Thyroid gland (tissue), 4 donors: ENCODE data around the gene TAF9B.

Experiments used
- POLR2A ChIP-seq, 2 donors: fragments of 450-650 bp; IDR thresholded peaks; one replicate each; pipeline ENCODE4 v1.6.1; 2017; ENCODE audit warnings: antibody characterized with exemption in 2 of 2, mild to moderate bottlenecking in 2 of 2, moderate library complexity in 1 of 2
- TF ChIP-seq, protein P1 (sequence below), 6 experiments: fragments of 200-600 bp in 3 of 6; fragments of 450-650 bp in 3 of 6; sonication (generic) in 3 of 6; IDR thresholded peaks; one replicate each; pipeline ENCODE4 v1.5.1; 2016 to 2019; ENCODE audit warnings: antibody characterized with exemption in 6 of 6, mild to moderate bottlenecking in 2 of 6, inconsistent platforms in 1 of 6, moderate library complexity in 1 of 6

DNA sequence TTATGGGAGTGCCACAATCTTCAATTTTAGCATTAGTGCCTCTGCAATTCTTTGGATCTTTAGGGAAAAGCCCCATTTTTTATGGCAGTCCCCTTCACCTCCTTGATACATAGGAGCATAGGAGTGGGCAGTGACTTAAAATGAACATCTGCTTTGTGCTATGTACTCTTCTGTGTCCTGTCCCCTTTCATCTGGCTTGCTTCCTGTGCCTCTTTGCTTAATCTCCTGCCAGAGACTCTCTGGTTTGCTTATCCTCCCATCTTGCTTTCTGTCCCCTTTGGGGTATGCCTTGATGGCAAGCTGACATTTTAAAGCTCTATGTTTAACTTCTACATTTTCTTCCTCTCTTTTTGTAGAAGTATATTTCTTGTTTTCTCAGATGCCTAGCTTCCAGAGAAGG lies 23.1 kb downstream of the TAF9B start:
- TF ChIP-seq, protein P1, sequence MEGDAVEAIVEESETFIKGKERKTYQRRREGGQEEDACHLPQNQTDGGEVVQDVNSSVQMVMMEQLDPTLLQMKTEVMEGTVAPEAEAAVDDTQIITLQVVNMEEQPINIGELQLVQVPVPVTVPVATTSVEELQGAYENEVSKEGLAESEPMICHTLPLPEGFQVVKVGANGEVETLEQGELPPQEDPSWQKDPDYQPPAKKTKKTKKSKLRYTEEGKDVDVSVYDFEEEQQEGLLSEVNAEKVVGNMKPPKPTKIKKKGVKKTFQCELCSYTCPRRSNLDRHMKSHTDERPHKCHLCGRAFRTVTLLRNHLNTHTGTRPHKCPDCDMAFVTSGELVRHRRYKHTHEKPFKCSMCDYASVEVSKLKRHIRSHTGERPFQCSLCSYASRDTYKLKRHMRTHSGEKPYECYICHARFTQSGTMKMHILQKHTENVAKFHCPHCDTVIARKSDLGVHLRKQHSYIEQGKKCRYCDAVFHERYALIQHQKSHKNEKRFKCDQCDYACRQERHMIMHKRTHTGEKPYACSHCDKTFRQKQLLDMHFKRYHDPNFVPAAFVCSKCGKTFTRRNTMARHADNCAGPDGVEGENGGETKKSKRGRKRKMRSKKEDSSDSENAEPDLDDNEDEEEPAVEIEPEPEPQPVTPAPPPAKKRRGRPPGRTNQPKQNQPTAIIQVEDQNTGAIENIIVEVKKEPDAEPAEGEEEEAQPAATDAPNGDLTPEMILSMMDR (IDR thresholded peaks at IDR 0.05), result no peak
- no peak for TF ChIP-seq POLR2A (IDR thresholded peaks at IDR 0.05)
